Neural cell (in vitro differentiated cells): ENCODE measurements around the gene HSH2D.
"Not testable (repeated sequence)": the region's sequence is repeated elsewhere in the genome, so short reads cannot be mapped to it uniquely, and the experiment has no call there.

ENCODE experiments used
- POLR2AphosphoS5 ChIP-seq: IDR thresholded peaks from 2 replicates; pipeline ENCODE4 v1.6.1; 2012
- TF ChIP-seq, protein P1 (sequence below): fragments of 450-650 bp; IDR thresholded peaks from 2 replicates; pipeline ENCODE4 v1.5.1; 2014; ENCODE audit warnings: antibody characterized with exemption, mild to moderate bottlenecking, moderate library complexity; ENCODE audit not compliant: poor library complexity, severe bottlenecking

DNA sequence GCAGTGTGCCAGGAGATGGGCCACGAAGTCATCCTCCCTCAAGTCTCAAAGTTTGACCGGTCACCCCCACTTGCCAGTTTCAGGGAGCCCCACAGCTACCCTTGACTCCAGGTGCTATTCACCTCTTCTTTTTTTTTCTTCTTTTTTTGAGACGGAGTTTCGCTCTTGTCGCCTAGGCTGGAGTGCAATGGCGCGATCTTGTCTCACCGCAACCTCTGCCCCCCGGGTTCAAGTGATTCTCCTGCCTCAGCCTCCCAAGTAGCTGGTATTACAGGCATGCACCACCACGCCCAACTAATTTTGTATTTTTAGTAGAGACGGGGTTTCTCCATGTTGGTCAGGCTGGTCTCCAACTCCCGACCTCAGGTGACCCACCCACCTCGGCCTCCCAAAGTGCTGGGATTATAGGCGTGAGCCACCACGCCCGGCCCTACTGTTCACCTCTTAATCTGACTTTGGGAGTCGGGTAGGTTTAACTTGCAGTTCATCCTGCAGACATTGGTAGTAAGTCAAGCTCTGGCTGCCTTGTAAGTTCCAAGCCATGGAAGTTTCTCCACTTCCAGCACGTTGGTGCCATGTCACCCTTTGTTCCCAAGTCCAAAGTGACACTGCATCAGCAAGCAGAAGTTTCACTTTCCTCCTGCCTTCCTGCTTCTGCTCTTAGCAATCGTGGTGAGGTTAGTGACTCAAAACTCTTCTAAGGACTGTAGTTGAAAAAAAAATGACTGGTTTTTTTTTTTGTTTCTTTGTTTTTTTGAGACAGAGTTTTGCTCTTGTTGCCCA is 24.2 kb upstream of the HSH2D start:
- TF ChIP-seq, protein P1, sequence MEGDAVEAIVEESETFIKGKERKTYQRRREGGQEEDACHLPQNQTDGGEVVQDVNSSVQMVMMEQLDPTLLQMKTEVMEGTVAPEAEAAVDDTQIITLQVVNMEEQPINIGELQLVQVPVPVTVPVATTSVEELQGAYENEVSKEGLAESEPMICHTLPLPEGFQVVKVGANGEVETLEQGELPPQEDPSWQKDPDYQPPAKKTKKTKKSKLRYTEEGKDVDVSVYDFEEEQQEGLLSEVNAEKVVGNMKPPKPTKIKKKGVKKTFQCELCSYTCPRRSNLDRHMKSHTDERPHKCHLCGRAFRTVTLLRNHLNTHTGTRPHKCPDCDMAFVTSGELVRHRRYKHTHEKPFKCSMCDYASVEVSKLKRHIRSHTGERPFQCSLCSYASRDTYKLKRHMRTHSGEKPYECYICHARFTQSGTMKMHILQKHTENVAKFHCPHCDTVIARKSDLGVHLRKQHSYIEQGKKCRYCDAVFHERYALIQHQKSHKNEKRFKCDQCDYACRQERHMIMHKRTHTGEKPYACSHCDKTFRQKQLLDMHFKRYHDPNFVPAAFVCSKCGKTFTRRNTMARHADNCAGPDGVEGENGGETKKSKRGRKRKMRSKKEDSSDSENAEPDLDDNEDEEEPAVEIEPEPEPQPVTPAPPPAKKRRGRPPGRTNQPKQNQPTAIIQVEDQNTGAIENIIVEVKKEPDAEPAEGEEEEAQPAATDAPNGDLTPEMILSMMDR = not testable (repeated sequence)
- not testable (repeated sequence) for TF ChIP-seq POLR2AphosphoS5
